GM21526 (cell line): ENCODE results near the gene SGSM2.

Experiments
- ATAC-seq: cut with Tn5 transposase; IDR thresholded peaks from one replicate; pipeline ENCODE4 v1.9.1; 2021; ENCODE audit warnings: moderate library complexity; ENCODE audit not compliant: unreplicated experiment, low FRiP score

Gene SGSM2

DNA sequence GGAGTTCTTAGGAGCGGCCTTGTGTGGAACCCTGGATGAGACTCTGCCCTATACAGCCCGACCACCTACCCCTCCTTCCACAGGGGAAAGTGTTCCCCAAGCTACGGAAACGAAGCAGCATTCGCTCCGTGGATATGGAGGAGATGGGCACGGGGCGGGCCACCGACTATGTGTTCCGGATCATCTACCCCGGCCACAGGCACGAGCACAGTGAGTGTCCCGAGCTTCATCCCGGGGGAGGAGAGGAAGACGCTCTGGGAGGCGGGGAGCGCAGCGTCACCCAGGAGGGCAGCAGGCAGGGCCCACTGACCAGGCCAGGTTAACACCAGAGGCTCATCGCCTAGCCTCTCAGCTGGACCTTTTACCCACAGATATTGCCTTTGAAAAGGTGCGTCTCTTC is 27.8 kb downstream of the SGSM2 start:
- no peak for ATAC-seq

DNA sequence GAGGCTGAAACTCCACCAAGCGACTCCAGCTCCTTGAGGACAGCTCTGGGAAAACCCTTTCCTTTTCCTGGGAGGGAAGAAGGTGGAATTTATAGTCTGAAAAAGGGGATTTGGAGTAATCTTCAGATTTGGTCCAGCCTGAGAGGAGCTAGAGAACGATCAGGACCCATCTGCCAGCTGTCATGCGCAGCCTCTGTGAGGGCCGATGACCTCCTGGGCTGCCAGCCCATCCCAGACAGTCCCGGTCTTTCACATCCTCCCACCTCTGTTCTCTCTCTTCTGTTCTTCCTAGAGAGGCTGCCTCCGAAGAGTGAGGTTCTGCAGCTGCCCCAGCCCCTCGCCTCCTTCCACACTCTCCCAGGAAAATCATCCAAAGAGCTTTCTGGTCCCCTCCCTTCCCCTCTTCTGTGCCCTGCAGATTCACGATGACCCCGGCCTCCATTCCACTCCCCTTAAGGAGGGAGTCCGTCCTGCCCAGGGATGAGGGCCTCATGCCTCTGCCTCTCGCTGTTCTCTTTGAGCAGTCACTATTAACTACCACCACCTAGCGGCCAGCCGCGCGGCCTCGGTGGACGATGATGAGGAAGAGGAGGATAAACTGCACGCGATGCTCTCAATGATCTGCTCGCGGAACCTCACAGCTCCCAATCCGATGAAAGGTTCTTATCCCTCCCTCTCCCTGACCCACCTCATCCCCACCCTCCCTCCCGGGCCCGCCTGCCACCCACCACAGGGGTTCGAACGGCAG is 29.6 kb downstream of the SGSM2 start:
- ATAC-seq: no peak

DNA sequence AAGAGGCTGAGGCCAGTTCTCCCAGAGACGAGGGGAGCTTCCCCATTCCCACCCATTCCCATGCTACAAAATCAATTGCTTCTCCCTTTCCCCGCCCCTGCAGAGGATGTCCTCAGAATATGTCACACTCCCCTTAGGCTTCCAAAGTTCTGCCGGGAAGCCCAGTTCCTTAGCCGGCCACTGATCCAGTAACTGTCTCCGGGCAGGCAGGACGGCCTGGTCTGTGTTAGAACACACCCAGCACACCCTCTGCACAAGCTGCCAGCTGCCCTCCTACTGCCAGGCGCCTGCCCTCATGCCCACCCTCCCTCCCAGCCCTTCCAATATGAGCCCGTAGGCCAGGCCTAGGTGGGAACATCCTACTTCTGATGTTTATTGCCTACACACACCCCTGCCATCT is 31.1 kb downstream of the SGSM2 start:
- no peak for ATAC-seq

DNA sequence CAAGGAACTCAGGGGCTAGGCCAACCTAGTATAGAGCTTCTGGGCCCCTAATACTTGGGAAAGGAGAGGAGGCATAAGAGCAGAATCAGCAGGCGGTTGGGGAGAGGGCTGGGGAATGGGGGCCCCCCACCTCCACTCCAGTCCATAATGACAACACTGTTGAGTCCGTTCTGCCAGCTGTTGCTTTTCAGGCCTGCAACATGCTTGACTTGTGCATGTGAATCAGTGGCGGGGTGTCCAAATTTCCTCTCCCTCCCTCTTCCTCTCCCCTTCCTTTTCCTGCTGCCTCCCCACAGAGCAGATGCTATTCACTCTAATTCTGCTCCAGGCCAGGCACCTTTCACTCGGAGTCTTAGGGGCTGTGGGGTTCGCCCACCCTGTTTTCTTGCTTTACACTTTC is 31.7 kb downstream of the SGSM2 start:
- ATAC-seq: no peak

DNA sequence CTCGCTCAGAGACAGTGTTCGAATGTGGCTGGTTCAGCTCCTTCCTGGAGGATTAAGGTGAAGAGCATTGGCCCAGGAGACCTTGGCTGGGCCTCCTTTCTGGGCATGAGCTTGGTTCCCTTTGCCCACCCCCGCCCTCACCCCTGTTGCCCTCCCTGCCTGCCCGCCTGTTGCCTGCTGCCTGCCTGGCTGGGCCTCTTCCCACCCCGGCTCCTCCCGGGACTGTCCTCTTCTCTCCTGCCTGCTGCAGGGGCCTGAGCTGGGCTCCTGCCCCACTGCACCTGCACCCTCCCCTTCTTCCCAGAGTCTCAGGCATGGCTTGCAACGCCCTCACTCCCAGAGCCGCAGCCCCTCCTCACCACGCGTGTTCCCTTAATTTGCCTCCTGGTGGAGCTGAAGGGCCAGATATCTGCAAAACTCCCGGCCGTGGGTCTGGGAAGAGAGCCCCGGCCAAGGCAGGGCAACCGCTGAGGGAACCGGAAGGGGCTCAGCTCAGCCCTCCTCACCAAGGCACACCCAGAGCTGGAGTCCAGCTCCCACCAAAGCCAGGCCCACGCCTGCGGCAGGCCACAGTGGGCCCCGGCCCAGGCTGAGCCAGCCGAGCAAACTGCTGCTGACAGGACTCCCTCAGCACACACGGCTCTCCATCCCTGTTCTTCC is 32.4 kb downstream of the SGSM2 start:
- ATAC-seq: no peak

DNA sequence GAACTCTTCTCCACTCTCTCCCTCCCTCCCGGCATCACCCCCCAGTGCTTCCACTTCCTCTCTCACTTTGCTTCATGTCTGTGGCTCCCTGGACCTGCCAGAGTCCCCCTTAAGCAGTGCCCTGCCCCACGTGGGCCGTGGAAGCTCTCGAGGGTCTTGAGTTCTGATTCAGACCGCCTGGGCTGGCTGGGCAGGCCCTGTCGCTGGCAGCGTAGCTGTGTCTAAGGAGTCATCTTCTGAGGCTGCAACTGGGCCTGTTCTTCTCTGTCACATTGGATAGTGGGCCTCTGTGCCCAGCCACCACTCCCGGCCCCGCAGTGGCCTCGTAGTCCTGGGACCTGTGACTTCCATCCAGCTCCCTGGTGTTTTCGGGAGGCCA is 32.9 kb downstream of the SGSM2 start:
- no peak for ATAC-seq

DNA sequence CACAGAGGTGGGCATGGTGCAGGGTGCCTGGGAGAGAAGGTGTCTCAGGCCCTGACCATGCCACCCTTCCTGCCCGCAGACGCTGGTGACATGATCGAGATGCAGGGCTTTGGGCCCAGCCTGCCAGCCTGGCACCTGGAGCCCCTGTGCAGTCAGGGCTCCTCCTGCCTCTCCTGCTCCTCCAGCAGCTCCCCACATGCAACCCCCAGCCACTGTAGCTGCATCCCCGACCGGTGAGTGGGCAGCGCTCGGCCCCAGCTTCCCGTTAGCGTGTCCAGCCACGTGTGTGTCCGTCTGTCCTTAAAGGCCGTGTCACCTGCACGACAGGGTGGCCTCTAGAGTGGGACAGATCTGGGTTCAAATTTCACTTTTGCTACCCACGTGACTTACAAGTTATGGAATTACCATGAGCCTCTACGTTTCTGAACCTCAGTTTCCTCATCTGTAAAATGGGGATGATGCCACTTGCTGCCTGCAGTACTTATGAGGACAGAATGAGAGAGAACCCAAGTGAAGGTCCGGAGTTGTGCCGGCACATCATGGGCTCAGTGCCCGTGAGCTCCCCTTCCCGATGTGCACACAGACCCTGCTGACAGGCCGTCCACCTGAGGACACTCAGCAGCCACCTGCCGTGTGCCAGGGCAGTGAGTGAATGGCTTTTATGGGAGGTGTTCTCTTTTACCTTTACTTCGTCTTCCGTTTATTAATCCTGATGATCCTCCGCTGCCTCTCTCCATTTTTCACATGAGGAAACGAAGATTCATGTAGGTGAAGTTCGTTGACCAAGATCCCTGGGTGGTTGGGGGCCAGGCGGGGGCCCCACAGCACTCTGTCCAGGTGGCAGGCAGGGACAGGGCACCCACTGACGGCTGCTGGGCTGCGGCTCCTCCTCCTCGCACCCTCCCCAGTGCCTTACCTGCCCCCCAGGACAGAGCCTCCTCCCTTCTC is 34.2 kb downstream of the SGSM2 start:
- ATAC-seq: no peak

DNA sequence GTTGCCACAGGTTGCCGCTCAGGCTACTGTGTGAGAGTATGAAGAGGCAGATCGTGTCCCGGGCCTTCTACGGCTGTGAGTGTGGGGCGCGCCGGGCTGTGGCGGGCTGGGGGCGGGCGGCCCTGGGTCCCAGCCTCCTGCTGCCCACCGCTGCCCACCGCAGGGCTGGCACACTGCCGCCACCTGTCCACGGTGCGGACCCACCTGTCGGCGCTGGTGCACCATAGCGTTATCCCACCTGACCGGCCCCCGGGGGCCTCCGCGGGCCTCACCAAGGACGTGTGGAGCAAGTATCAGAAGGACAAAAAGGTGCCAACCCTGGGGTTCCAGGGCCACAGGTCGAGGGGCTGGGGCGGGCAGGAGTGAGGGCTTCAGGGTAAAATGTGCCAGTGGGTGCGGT is 34.9 kb downstream of the SGSM2 start:
- no peak for ATAC-seq

DNA sequence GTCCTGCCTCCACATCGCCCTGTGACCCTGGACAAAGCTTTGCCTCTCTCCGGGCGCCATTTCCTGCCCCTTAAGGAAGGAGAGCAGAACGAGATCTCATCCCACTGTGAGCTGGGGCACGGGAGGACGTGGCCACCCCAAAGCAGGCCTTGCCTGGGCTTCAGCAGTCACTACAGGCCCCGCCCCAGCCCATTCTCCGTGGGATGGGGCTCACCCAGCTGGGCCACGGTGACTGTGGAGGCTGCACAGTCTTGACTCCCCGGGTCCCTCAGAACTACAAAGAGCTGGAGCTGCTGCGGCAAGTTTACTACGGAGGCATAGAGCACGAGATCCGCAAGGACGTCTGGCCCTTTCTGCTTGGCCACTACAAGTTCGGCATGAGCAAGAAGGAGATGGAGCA is 35.4 kb downstream of the SGSM2 start:
- no peak for ATAC-seq

DNA sequence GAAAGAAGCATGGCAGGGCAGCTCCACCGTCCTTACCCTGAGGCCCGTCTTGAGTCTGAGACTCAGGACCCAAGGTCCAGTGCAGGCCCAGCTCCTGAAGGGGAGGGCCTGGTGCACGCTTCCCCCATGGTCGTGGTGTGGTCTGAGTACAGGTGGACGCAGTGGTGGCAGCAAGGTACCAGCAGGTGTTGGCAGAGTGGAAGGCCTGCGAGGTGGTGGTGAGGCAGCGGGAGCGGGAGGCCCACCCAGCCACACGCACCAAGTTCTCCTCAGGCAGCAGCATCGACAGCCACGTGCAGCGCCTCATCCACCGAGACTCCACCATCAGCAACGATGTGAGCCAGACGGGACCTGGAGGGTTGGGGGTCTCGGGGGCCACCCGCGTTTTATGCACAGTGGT is 35.9 kb downstream of the SGSM2 start:
- ATAC-seq: no peak

DNA sequence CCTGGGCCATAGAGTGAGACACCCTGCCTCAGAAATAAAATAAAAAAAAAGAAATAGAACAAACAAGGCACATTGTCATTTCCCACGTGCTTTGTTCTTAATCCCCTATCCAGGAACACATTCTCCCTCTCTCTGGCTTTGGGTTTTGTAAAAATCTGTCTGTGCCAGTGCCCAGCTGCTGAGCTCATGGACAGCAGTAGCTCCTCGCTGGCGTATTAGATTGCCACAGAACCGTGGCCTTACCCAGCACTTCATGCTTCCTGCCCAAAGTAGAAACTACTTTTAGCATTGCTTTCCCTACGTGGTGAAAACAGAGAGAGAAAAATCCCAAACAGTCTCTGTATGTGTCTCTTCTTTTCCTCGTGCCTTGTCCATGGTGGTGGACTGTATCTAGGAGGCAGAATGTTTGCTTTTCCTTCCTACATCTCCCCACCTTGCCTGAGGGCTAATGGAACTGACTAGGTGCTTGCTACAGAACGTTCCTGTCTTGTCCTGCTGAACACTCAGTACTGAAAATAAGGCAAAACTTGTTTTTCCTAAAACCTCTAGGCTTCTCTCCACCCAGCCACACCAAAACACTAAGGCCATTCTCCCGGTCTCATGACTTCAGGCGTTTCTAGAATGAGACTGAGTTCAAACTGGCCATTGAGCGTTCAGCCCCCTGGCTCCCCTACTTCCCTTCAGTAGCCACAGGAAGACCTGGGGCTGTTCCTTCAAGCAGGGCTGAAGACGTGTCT is 37.4 kb downstream of the SGSM2 start:
- ATAC-seq: no peak

DNA sequence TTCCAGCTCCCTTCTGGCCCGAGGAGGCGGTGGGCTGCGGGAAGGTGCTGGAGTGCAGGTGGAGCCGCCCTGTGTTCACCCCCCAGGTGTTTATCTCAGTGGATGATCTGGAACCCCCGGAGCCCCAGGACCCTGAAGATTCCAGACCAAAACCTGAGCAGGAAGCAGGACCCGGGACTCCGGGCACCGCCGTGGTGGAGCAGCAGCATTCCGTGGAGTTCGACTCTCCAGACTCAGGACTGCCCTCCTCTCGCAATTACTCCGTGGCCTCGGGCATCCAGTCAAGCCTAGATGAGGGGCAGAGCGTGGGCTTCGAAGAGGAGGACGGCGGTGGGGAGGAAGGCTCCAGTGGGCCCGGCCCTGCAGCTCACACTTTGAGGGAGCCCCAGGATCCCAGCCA is 38.1 kb downstream of the SGSM2 start:
- no peak for ATAC-seq

DNA sequence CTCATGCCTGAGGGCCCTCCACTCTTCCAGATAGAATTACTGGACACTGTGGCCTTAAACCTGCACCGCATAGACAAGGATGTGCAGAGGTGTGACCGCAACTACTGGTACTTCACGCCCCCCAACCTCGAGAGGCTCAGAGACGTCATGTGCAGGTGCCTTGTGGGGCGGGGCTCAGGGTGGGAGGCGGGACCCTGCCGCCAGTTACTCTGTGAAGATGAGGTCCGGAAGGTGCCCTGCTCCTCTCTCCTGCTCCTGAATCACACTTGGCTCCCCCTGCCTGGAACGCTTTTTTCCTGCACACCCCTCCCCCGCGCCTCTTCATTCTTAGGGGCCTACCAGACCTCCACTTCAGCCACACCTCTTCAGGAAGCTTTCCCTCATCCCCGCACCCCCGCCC is 38.8 kb downstream of the SGSM2 start:
- no peak for ATAC-seq

DNA sequence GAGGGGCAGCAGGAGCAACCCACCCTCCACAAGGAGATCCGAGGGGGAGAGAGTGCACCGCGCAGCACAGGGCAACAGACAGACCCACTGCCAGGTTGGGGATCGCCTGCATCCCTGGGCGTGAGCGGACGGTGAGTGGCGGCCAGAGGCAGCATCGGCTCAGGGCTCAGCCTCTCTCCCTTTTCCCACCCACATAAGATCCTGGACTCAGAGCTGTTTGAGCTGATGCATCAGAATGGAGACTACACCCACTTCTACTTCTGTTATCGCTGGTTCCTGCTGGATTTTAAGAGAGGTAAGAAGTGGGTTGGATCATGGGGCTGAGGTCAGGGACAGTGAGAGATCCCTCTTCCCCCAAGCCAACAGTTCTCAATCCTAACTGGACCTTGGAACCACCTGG is 40.4 kb downstream of the SGSM2 start:
- ATAC-seq: no peak

DNA sequence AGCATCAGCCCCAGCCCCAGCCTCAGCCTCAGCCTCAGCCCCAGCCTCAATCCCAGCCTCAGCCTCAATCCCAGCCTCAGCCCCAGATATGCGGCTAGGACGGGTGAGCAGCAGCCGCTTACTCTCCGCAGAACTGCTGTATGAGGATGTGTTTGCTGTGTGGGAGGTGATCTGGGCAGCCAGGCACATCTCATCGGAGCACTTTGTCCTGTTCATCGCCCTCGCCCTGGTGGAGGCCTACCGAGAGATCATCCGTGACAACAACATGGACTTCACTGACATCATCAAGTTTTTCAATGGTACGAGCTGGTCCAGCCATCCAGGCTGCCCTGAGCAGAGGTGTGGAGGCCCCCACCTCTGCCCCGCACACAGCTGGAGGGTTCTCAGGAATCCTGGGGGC is 41.6 kb downstream of the SGSM2 start:
- no peak for ATAC-seq

DNA sequence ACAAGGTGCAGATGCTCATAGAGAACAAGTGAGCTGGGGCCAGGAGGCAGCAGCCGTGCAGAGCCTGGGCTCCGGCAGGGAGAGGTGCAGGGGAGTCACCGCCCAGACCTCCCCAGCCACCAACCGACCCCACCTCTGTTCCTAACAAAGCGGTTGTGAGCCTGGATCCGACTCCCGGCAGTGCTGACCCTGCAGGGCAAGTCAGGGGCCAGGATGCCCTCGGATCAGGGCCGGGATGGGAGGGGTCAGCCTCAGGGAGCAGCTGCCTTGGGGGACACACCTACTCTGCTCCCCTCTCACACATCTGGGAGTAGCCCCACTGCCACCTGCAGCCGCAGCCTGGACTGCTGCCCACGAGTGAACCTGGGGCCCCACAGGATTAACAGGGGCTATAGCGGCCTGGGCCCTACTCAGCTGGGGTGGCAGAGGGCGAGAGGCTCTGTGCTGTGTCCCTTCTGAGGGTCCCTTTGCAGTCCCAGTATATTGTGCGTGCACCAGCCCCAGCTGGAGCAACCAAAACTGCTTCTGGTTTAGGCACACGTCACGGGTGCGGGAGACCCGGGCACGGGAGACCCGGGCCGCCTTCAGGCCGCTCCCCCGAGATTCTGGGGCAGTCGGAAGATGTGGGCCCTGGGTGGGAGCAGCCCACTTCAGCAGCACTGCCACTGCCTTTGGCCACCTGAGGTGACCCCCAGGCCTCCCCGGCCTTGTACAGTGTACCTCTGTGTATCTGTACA is 42.4 kb downstream of the SGSM2 start:
- ATAC-seq: no peak

DNA sequence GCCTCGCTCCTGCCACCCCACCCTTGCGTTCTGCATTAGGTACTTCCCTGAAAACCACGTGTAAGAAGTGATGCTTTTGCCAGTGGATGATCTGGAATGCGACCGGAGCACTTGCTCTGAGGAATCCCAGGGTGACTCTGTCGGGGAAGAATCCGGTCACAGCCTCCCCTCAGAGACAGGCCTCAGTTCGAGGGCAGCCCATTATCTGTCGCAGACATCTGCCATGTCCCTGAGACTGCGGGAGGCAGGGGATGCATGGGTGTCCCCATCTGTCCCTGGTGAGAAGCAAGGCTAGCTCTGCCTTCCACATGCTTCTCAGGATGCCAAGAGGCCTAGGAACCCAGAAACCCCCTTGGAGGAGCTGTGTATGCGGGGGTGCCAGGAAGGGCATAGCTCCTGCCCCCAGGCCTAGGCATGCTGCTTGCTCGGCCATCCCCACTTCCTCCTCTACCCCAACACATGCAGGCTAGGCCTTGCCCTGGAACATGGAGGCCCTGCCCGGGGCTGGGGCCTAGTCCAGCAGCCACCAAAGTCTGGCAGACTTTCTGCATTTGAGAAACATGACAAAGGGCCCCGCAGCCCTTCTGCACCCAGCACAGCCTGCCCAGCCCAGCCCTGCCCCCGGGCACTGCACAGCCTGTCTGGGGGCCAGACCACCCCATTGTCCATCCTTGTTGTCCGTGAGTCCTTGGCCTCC is 43.1 kb downstream of the SGSM2 start:
- ATAC-seq: no peak

DNA sequence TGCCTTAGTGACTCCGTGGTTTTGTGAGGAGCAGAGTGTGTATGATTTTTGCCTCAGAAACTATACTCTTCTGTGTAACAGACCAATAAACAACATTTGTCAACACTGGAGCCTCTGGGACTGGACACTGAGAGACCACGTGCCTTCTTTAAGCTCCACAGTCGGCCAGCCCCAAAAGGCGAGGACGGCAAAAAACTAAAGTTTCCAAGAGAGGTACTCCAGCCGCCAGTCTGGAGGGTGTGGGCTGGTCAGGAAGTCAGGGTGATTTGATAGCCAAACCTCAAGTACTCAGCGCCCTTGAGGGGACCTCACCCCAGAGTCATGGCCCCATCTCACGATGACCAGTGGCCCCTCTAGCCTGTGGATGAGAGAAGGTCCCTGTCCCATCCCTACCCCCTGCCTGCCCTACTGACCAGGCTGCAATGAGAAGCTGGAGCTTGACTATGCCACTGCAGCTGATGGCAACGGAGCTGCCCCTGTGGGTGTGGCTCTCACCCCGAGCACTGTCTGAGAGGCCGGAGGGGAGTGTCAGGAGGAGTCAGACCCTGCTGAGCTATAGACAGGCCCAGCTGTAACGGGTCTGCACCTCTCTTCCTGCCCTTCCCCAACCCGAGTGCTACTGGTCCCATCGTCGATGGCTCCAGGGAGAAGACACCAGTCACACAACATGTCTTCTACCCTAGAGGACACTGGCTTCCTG is 43.8 kb downstream of the SGSM2 start:
- ATAC-seq: no peak

DNA sequence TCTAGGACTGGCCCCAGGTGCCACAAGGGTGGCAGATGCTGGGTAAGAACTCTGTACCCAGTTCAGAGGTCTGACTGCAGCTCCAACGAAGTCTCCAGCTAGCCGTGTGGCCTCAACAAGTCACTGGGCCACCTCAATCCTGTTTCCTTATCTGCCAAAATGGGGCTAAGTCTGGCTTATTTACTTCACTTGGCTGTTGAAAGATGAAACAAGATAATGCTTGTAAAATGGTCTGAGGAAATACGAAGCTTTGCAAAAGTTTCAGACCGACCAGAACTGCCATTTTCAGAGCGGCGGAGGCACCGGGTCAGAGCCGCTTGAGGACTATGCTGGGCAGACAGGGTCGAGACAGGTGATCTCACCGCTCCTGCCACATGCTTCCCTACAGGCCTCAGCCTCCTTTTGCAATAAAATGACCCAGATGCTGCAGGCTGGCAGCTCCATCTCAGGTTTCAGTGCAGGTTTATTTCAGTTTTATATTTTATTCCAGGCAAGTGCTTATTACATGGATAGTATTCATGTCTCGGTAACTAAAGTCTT is 46.4 kb downstream of the SGSM2 start:
- no peak for ATAC-seq
